ENCODE results near the gene ZNF699. TPM values are rescaled to one million over a fixed set of nuclear protein-coding genes. Genes with fewer than 3 reads are reported as not detected.

Gene ZNF699
- total RNA-seq, 4 donors from 2014 or later: 13.6 to 23.5 (median 14.8) TPM

- Histone ChIP-seq H3K4me1 (peaks cover 12% of the 10 kb centered on the region), H3K27ac (peak overlapping the region; percentile 98), H3K27me3 (no peaks in the 10 kb centered on the region), H3K9me3 (no peaks in the 10 kb centered on the region), H3K36me3 (peaks cover 8% of the 10 kb centered on the region), H3K4me3 (peak overlapping the region; percentile 90)
- peak; percentile 96 to 97 for DNase-seq (ENCODE audit: low spot score in 2 of 2)
- TF ChIP-seq CTCF (IDR thresholded peaks at IDR 0.05): no peak
- 6% methylated on average over 13 of the region's 13 CpGs for WGBS
Observed at GRCh38 chr19:9309974-9310446, 372 bp upstream of the ZNF699 start.

GRCh38 chr19:9308091-9308770 is 1.4 kb downstream of the ZNF699 start:
- WGBS: 45% methylated on average over 10 of the region's 10 CpGs
- peaks cover 12% of the 10 kb centered on the region for H3K4me1 ChIP-seq
- H3K27ac ChIP-seq: no peak overlapping the region
- peak overlapping the region; percentile 90 for H3K4me3 ChIP-seq
- TF ChIP-seq POLR2AphosphoS5 (IDR thresholded peaks at IDR 0.05) (no peak), EP300 (IDR thresholded peaks at IDR 0.05) (no peak), CTCF (IDR thresholded peaks at IDR 0.05) (no peak), POLR2A (IDR thresholded peaks at IDR 0.05) (no peak)
- no peaks in the 10 kb centered on the region for H3K27me3 ChIP-seq
- H3K36me3 ChIP-seq: peaks cover 26% of the 10 kb centered on the region
- DNase-seq (ENCODE audit: low spot score in 2 of 2): no peak
- no peaks in the 10 kb centered on the region for H3K9me3 ChIP-seq

- H3K36me3 ChIP-seq: peaks cover 43% of the 10 kb centered on the region
- H3K4me3 ChIP-seq: no peak overlapping the region
- H3K9me3 ChIP-seq: peaks cover 4% of the 10 kb centered on the region
- 85% methylated on average over 1 of the region's 1 CpG for WGBS
- H3K27ac ChIP-seq: no peak overlapping the region
- DNase-seq (ENCODE audit: low spot score in 2 of 2): no peak
- TF ChIP-seq EP300 (IDR thresholded peaks at IDR 0.05): no peak
- TF ChIP-seq POLR2AphosphoS5 (IDR thresholded peaks at IDR 0.05): no peak
- no peak for TF ChIP-seq POLR2A (IDR thresholded peaks at IDR 0.05)
- no peak for TF ChIP-seq CTCF (IDR thresholded peaks at IDR 0.05)
- peaks cover 12% of the 10 kb centered on the region for H3K4me1 ChIP-seq
- H3K27me3 ChIP-seq: no peaks in the 10 kb centered on the region
Observed at GRCh38 chr19:9306443-9306842, 3.2 kb downstream of the ZNF699 start.

- no peak for TF ChIP-seq POLR2A (IDR thresholded peaks at IDR 0.05)
- no peak for DNase-seq (ENCODE audit: low spot score in 2 of 2)
- Histone ChIP-seq H3K36me3 (peaks cover 76% of the 10 kb centered on the region), H3K4me1 (no peaks in the 10 kb centered on the region), H3K27ac (no peak overlapping the region), H3K4me3 (no peak overlapping the region), H3K9me3 (peaks cover 79% of the 10 kb centered on the region), H3K27me3 (no peaks in the 10 kb centered on the region)
- WGBS: 94% methylated on average over 2 of the region's 2 CpGs
Observed at GRCh38 chr19:9296336-9296735, 13.3 kb downstream of the ZNF699 start.

GRCh38 chr19:9295411-9295849 is 14.2 kb downstream of the ZNF699 start:
- DNase-seq (ENCODE audit: low spot score in 2 of 2): no peak
- H3K36me3 ChIP-seq: peaks cover 67% of the 10 kb centered on the region
- TF ChIP-seq EP300 (IDR thresholded peaks at IDR 0.05) (no peak), POLR2AphosphoS5 (IDR thresholded peaks at IDR 0.05) (no peak), POLR2A (IDR thresholded peaks at IDR 0.05) (no peak), CTCF (IDR thresholded peaks at IDR 0.05) (no peak)
- no peak overlapping the region for H3K4me3 ChIP-seq
- no peaks in the 10 kb centered on the region for H3K27me3 ChIP-seq
- WGBS: 96% methylated on average over 4 of the region's 4 CpGs
- H3K27ac ChIP-seq: no peak overlapping the region
- peaks cover 71% of the 10 kb centered on the region for H3K9me3 ChIP-seq
- no peaks in the 10 kb centered on the region for H3K4me1 ChIP-seq

Measured in suprapubic skin (tissue), 4 donors.